NCI-H1092 treated with DMSO at 0.1 percent for 48 hours (cell line): Measurements from ENCODE around the gene TYSND1.
"Not testable (repeated sequence)": the region's sequence is repeated elsewhere in the genome, so short reads cannot be mapped to it uniquely, and the experiment has no call there.

Source experiments
- DNase-seq: peaks from one replicate; lab custom pipeline; 2025; lab: John Stamatoyannopoulos, UW

The TYSND1 gene

GRCh38 chr10:70146489-70147258 lies at the start of gene TYSND1:
Gene TYSND1, minus strand, starts transcription at chr10:70146700. Its CDS starts 114 bp downstream, at chr10:70146586.
- DNase-seq: peak; percentile 95

GRCh38 chr10:70193391-70193844 lies 46.9 kb upstream of the TYSND1 start:
- no peak for DNase-seq

GRCh38 chr10:70192326-70192968 lies 45.9 kb upstream of the TYSND1 start:
- DNase-seq: no peak

- no peak for DNase-seq
Measured at GRCh38 chr10:70191972-70192305, 45.4 kb upstream of the TYSND1 start.

GRCh38 chr10:70191161-70191971 lies 44.9 kb upstream of the TYSND1 start:
- DNase-seq: no peak

- no peak for DNase-seq
Measured at GRCh38 chr10:70190581-70190980, 44.1 kb upstream of the TYSND1 start.

- DNase-seq: no peak
Measured at GRCh38 chr10:70190102-70190501, 43.6 kb upstream of the TYSND1 start.

- no peak for DNase-seq
Measured at GRCh38 chr10:70188768-70189167, 42.3 kb upstream of the TYSND1 start.

GRCh38 chr10:70186571-70186970 lies 40.1 kb upstream of the TYSND1 start:
- DNase-seq: no peak

- DNase-seq: no peak
Measured at GRCh38 chr10:70186090-70186489, 39.6 kb upstream of the TYSND1 start.

GRCh38 chr10:70183304-70183703 lies 36.8 kb upstream of the TYSND1 start:
- no peak for DNase-seq

- DNase-seq: not testable (repeated sequence)
Measured at GRCh38 chr10:70179209-70179608, 32.7 kb upstream of the TYSND1 start.

- DNase-seq: no peak
Measured at GRCh38 chr10:70178139-70178725, 31.7 kb upstream of the TYSND1 start.

GRCh38 chr10:70176441-70176840 lies 29.9 kb upstream of the TYSND1 start:
- no peak for DNase-seq

GRCh38 chr10:70175516-70175915 lies 29.0 kb upstream of the TYSND1 start:
- no peak for DNase-seq

- DNase-seq: no peak
Measured at GRCh38 chr10:70174058-70174741, 27.7 kb upstream of the TYSND1 start.

- no peak for DNase-seq
Measured at GRCh38 chr10:70169649-70170364, 23.3 kb upstream of the TYSND1 start.

GRCh38 chr10:70169011-70169410 lies 22.5 kb upstream of the TYSND1 start:
- DNase-seq: no peak

GRCh38 chr10:70167246-70167645 lies 20.7 kb upstream of the TYSND1 start:
- DNase-seq: no peak

- no peak for DNase-seq
Measured at GRCh38 chr10:70166394-70166793, 19.9 kb upstream of the TYSND1 start.

- no peak for DNase-seq
Measured at GRCh38 chr10:70164163-70164562, 17.7 kb upstream of the TYSND1 start.
